Stomach (tissue), 9 donors: ENCODE measurements around the gene RIC1. TPM values are rescaled to one million over a fixed set of nuclear protein-coding genes. Genes with fewer than 3 reads are reported as not detected.

Experiments used
- DNase-seq, 2 donors: peaks; one replicate each; pipeline versions ENCODE4 v3.0.0 to v3.0.0-alpha.2; 2013 to 2019
- H3K27ac ChIP-seq, 5 donors: fragments of 200-600 bp in 4 of 5; sonication (generic) in 4 of 5; one replicate each; pipeline ENCODE4 v1.5.1; 2013 to 2019; ENCODE audit warnings: mild to moderate bottlenecking in 1 of 5, moderate library complexity in 1 of 5
- H3K27me3 ChIP-seq, 3 donors: fragments of 200-600 bp; sonication (generic); one replicate each; pipeline ENCODE4 v1.5.1; 2017 to 2019; ENCODE audit warnings: mixed run types in 1 of 3
- H3K36me3 ChIP-seq, 4 donors: fragments of 200-600 bp; sonication (generic); 1 replicate in 3 of 4; 2 replicates in 1 of 4; pipeline ENCODE4 v1.5.1; 2016 to 2019
- H3K4me1 ChIP-seq, 4 donors: fragments of 200-600 bp; sonication (generic); one replicate each; pipeline ENCODE4 v1.5.1; 2016 to 2019
- H3K4me3 ChIP-seq, 4 donors: fragments of 200-600 bp; sonication (generic) in 3 of 4; one replicate each; pipeline ENCODE4 v1.5.1; 2016 to 2019; ENCODE audit warnings: mild to moderate bottlenecking in 1 of 4
- H3K9me3 ChIP-seq, 4 donors: fragments of 200-600 bp; sonication (generic); one replicate each; pipeline ENCODE4 v1.5.1; 2016 to 2019
- EP300 ChIP-seq: sonication (generic); formaldehyde crosslinking; IDR thresholded peaks from one replicate; pipeline ENCODE4 v1.6.1; 2017; ENCODE audit warnings: antibody characterized with exemption
- POLR2A ChIP-seq, 4 donors: fragments of 450-650 bp; IDR thresholded peaks; one replicate each; pipeline ENCODE4 v1.6.1; 2016; ENCODE audit warnings: antibody characterized with exemption in 4 of 4, control low read depth in 2 of 4, mild to moderate bottlenecking in 1 of 4, moderate library complexity in 1 of 4
- POLR2AphosphoS5 ChIP-seq, 3 donors: sonication (generic); formaldehyde crosslinking; IDR thresholded peaks; one replicate each; pipeline ENCODE4 v1.6.1; 2016; ENCODE audit warnings: antibody characterized with exemption in 3 of 3
- whole genome bisulfite sequencing, 5 donors: extraction: QIAGEN DNeasy Blood & Tissue Kit in 3 of 5; methylation state at CpG; one replicate each; pipeline versions ENCODE4 v1.1.5 to v1.1.7; 2013 to 2018; 5-methylcytosine and 5-hydroxymethylcytosine counted together
- intact Hi-C: fragments of 100-400 bp; cut with DNase I; formaldehyde crosslinking; loops from one replicate; pipeline ENCODE4 v1.15.1; 2023; ENCODE audit warnings: low total_unique reads
- polyA plus RNA-seq, 3 donors: library from polyadenylated mRNA; stranded (reverse); fragments of 200-250 nt; gene quantifications; one replicate each; pipeline ENCODE4 v1.2.3, GENCODE V29; 2013
- total RNA-seq, 5 donors: library from RNA; depleted of rRNA; stranded (reverse); fragments of >200 nt; gene quantifications; one replicate each; pipeline versions ENCODE4 v1.1.0 to v1.2.3, GENCODE V29; 2014 to 2016
- TF ChIP-seq, protein P1 (sequence below), 7 experiments: fragments of 450-650 bp in 4 of 7; fragments of 200-600 bp in 3 of 7; sonication (generic) in 3 of 7; IDR thresholded peaks; one replicate each; pipeline ENCODE4 v1.5.1; 2016 to 2019; ENCODE audit warnings: antibody characterized with exemption in 7 of 7, control low read depth in 2 of 7, mild to moderate bottlenecking in 1 of 7
- donor health status: healthy with polysubstance abuse.
- donor health status: Bipolar disorder and iron deficiency.
- donor health status: healthy.

RIC1 gene
- total and polyA plus RNA-seq, 8 donors, result 3.2 to 67.9 (median 10.8) TPM

DNA sequence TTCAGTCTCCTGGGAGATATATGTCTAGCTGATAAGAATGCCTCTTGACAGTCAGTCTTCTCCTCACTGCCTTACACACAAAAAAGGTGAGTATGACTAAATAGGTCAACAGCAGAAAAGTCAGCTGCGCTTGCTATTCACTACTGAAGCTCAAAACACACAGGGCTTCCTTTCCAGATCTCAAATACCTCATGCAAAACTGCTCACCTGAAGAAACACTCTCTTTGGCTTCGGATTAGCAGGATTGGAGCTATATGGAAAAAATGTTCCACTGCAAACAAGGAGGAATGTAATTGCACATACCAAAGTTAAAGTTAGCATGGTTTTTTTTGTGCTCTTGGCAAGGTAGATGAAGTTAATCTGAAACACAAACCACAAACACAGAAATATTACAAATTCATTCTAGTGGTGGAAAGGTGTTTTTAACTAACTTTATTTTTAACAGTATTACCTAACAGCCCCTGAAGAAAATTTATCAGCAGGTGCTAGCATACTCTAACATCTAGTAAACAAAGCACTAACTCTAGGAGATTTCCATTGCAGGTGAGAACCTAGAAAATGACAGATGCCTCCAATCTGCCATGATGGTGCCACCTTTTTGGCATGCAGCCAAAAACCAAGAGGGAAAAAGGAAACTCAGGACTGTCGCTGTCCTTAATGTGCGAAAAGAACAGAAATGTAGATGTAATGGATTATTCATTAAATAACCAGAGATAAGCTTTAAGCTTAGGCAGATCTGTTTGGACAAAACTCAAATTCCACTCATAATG, 172.2 kb downstream of the RIC1 start:
- 39 to 75% (median 56%) methylated on average over 4 of the region's 4 CpGs for WGBS, 5 donors
- H3K27ac ChIP-seq, result no peak overlapping the region
- DNase-seq, result peak in 1 of 2 donors; percentile 30
- peaks cover 8 to 59% (median 44%) of the 10 kb centered on the region in 4 donors for H3K36me3 ChIP-seq
- no peaks in the 10 kb centered on the region for H3K27me3 ChIP-seq
- no peak overlapping the region for H3K4me3 ChIP-seq
- H3K4me1 ChIP-seq, result peaks cover 12 to 25% (median 16%) of the 10 kb centered on the region in 4 donors
- no peak for TF ChIP-seq POLR2AphosphoS5 (IDR thresholded peaks at IDR 0.05)
- TF ChIP-seq EP300, result no peak
- TF ChIP-seq POLR2A (IDR thresholded peaks at IDR 0.05), result no peak
- TF ChIP-seq, protein P1, sequence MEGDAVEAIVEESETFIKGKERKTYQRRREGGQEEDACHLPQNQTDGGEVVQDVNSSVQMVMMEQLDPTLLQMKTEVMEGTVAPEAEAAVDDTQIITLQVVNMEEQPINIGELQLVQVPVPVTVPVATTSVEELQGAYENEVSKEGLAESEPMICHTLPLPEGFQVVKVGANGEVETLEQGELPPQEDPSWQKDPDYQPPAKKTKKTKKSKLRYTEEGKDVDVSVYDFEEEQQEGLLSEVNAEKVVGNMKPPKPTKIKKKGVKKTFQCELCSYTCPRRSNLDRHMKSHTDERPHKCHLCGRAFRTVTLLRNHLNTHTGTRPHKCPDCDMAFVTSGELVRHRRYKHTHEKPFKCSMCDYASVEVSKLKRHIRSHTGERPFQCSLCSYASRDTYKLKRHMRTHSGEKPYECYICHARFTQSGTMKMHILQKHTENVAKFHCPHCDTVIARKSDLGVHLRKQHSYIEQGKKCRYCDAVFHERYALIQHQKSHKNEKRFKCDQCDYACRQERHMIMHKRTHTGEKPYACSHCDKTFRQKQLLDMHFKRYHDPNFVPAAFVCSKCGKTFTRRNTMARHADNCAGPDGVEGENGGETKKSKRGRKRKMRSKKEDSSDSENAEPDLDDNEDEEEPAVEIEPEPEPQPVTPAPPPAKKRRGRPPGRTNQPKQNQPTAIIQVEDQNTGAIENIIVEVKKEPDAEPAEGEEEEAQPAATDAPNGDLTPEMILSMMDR (IDR thresholded peaks at IDR 0.05), result no peak
- H3K9me3 ChIP-seq, result no peaks in the 10 kb centered on the region
- intact Hi-C loops, result no loop called here

DNA sequence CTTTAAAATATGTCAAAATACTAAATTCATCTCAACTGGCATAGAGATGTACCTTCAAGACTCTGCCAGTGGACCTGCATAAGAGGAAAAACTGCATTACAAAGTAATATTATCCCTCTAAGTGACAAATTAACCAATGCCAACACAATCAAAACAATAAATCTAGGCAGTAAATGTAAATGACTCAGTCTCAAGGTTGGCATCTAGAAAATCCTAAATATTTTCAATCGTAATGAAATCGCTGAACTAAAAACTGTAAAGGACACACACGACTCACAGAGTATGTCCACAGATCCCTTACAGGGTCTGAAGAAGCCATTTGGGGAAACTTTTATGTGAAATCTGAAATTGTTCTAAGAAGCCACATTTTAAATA, 172.8 kb downstream of the RIC1 start:
- H3K27ac ChIP-seq, result no peak overlapping the region
- H3K4me1 ChIP-seq, result peaks cover 12 to 25% (median 16%) of the 10 kb centered on the region in 4 donors
- no peak overlapping the region for H3K4me3 ChIP-seq
- 82 to 95% (median 91%) methylated on average over 3 of the region's 3 CpGs for WGBS, 5 donors
- H3K27me3 ChIP-seq, result no peaks in the 10 kb centered on the region
- no peak for DNase-seq
- H3K36me3 ChIP-seq, result peaks cover 8 to 53% (median 38%) of the 10 kb centered on the region in 4 donors
- no peaks in the 10 kb centered on the region for H3K9me3 ChIP-seq
- TF ChIP-seq POLR2AphosphoS5 (IDR thresholded peaks at IDR 0.05) (no peak), POLR2A (IDR thresholded peaks at IDR 0.05) (no peak), EP300 (no peak)
- TF ChIP-seq, protein P1 (IDR thresholded peaks at IDR 0.05), result no peak
- intact Hi-C loops, result no loop called here

DNA sequence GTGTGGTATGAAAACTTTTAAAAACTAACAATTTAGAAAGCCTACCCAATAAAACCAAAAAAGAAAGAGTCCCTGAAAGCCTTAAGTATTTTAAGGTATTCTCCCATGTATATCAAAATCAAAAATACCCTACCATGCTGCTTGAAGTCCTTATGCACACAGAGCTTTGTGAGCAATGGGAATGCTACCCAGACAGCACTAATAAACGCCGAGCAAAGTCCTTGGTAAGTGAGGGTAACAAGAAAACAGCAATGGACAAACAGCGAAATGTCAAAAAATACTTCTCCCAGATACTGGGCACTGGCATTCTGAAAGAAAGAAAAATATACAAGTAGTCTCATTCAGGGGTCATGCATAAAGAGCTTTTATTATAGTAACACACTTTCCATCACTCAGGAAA, 176.6 kb downstream of the RIC1 start:
- Histone ChIP-seq H3K36me3 (peaks cover 8 to 61% (median 46%) of the 10 kb centered on the region in 4 donors), H3K4me3 (no peak overlapping the region), H3K27ac (no peak overlapping the region), H3K27me3 (no peaks in the 10 kb centered on the region), H3K4me1 (peaks cover 11 to 14% (median 13%) of the 10 kb centered on the region in 4 donors), H3K9me3 (no peaks in the 10 kb centered on the region)
- TF ChIP-seq POLR2AphosphoS5 (IDR thresholded peaks at IDR 0.05) (no peak), EP300 (no peak), POLR2A (IDR thresholded peaks at IDR 0.05) (no peak)
- 82 to 99% (median 92%) methylated on average over 3 of the region's 3 CpGs for WGBS, 5 donors
- intact Hi-C loops, result no loop called here
- DNase-seq, result no peak

DNA sequence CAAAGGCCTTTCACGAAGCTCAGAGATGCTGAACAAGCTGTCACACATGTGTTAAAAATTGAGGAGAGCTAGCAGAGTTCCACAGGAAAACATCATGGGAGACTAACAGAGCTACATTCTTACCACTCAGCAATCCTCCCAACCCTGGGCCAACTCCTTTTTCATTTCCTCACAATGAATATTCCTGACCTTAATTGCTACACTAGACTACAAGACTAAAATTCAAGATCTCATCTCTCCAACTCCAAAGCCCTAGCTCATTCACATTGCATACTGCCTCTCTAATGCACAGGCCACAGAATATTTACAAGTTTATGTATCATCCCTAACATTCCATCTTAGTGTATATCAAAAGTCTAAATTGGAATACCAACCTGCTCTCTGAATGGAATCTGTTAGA, 182.8 kb downstream of the RIC1 start:
- Histone ChIP-seq H3K4me1 (no peaks in the 10 kb centered on the region), H3K27me3 (no peaks in the 10 kb centered on the region), H3K4me3 (no peak overlapping the region), H3K27ac (no peak overlapping the region), H3K36me3 (peaks cover 13 to 77% (median 62%) of the 10 kb centered on the region in 4 donors), H3K9me3 (no peaks in the 10 kb centered on the region)
- WGBS, 5 donors, result 94 to 98% (median 95%) methylated on average over 1 of the region's 1 CpG
- no peak for DNase-seq
- TF ChIP-seq EP300 (no peak), POLR2AphosphoS5 (IDR thresholded peaks at IDR 0.05) (no peak), POLR2A (IDR thresholded peaks at IDR 0.05) (no peak)
- TF ChIP-seq, protein P1 (IDR thresholded peaks at IDR 0.05), result no peak
- intact Hi-C loops, result no loop called here

DNA sequence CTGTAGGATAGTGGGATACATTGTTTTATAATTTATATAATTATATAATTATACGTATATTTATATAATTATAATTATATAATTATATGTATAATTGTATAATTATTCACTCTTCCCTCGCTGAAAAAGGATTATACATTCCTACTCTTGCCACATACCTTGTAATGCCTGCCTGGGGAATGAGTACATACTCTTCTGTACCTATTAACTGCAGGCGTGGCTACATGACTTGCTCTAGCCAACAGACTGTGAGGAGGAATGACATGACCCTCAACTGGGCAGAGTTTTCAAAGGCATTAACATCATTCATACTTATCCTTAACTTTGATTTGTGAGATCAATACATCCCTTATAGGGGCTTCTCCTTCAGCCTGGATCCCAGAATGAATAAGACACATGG, 184.9 kb downstream of the RIC1 start:
- no peak overlapping the region for H3K4me3 ChIP-seq
- TF ChIP-seq EP300, result no peak
- no peak for TF ChIP-seq POLR2A (IDR thresholded peaks at IDR 0.05)
- TF ChIP-seq, protein P1 (IDR thresholded peaks at IDR 0.05), result no peak
- TF ChIP-seq POLR2AphosphoS5 (IDR thresholded peaks at IDR 0.05), result no peak
- no peak overlapping the region for H3K27ac ChIP-seq

More for the DNA sequence above, 184.9 kb downstream of the RIC1 start:
- DNase-seq, result no peak
- H3K36me3 ChIP-seq, result peaks cover 13 to 76% (median 70%) of the 10 kb centered on the region in 4 donors
- no peaks in the 10 kb centered on the region for H3K4me1 ChIP-seq
- H3K9me3 ChIP-seq, result no peaks in the 10 kb centered on the region
- intact Hi-C loops, result no loop called here
- 85 to 92% (median 87%) methylated on average over 3 of the region's 3 CpGs for WGBS, 5 donors
- H3K27me3 ChIP-seq, result no peaks in the 10 kb centered on the region
